ENCODE data around the gene SLC22A12. TPM values are rescaled to one million over a fixed set of nuclear protein-coding genes. Genes with fewer than 3 reads are reported as not detected.

Gene SLC22A12
- total and polyA plus RNA-seq, 2 donors (not counting 3 experiments of a cell fraction or from before 2014, with no cell fraction given) = not detected

- no peak overlapping the region for H2AFZ ChIP-seq (ENCODE audit: low read depth, low read length)
- intact Hi-C loops (cut with micrococcal nuclease) (no loop called here), dilution Hi-C loops (cut with MboI; ENCODE audit: extremely low pct_ligation_motif_present, low sequenced_read_pairs) (no loop called here)
- no peaks in the 10 kb centered on the region for H3K79me2 ChIP-seq (ENCODE audit: control insufficient read depth, insufficient read depth, low read length)
- H4K20me1 ChIP-seq (replicated peaks; ENCODE audit: control insufficient read depth, extremely low read depth, insufficient read depth, low read length) = no peaks in the 10 kb centered on the region
- TF ChIP-seq MYC (IDR thresholded peaks at IDR 0.05; ENCODE audit: low read depth, low read length) = no peak
- no peak for TF ChIP-seq POLR2A (IDR thresholded peaks at IDR 0.05; ENCODE audit: low read depth, low read length)
- no peak for TF ChIP-seq GATA2 (IDR thresholded peaks at IDR 0.05; ENCODE audit: insufficient read depth, insufficient read length, low read depth, low read length)
- no peak for TF ChIP-seq FOS (IDR thresholded peaks at IDR 0.05; ENCODE audit: borderline replicate concordance, insufficient read depth, low read length)
- no peak for TF ChIP-seq POLR2AphosphoS5 (IDR thresholded peaks at IDR 0.05; ENCODE audit: insufficient read depth, low read depth, low read length)
- TF ChIP-seq CTCF (IDR thresholded peaks at IDR 0.05; ENCODE audit: extremely low read depth in 1 of 2, insufficient read depth in 1 of 2, low read depth in 1 of 2, low read length in 2 of 2) = no peak
- TF ChIP-seq JUN (IDR thresholded peaks at IDR 0.05; ENCODE audit: borderline replicate concordance, insufficient read depth, insufficient read length, low read depth) = no peak
- no peak for TF ChIP-seq EZH2 (IDR thresholded peaks at IDR 0.05; ENCODE audit: borderline replicate concordance, low read depth, low read length, severe bottlenecking)
- TF ChIP-seq MAX (IDR thresholded peaks at IDR 0.05; ENCODE audit: insufficient read depth, insufficient read length) = no peak
- ChIA-PET POLR2A (no interaction called here), CTCF (interaction anchor here (0.8 to 1.6 kb wide), 3 partner anchors 96 to 144 kb away, joined by 3 to 5 read pairs (median 4); no protein-coding TSS in a partner anchor)
- no TSS peak for BruUV-seq (replicated peaks)
- peaks cover 10% of the 10 kb centered on the region for H3K4me1 ChIP-seq (ENCODE audit: control insufficient read depth, extremely low read depth, insufficient read depth, low read length)
- no peaks in the 10 kb centered on the region for H3K27me3 ChIP-seq (ENCODE audit: control insufficient read depth in 2 of 2, insufficient read depth in 2 of 2, low read length in 2 of 2)
- H3K9me1 ChIP-seq (replicated peaks; ENCODE audit: control insufficient read depth, extremely low read depth, insufficient read depth, low read length) = no peaks in the 10 kb centered on the region
- H3K36me3 ChIP-seq (ENCODE audit: control insufficient read depth in 2 of 2, extremely low read depth in 1 of 2, insufficient read depth in 2 of 2, low read length in 2 of 2) = no peaks in the 10 kb centered on the region
- H3K4me2 ChIP-seq (ENCODE audit: insufficient read depth, low read length) = no peak overlapping the region
- H3K9me3 ChIP-seq (replicated peaks; ENCODE audit: control insufficient read depth, insufficient read depth, low read length) = no peaks in the 10 kb centered on the region
- H3K9ac ChIP-seq (replicated peaks; ENCODE audit: extremely low read depth, insufficient read depth, low read length) = no peak overlapping the region
- DNase-seq (ENCODE audit: low read depth, low spot score) (no peak), FAIRE-seq (no peak)
- H3K4me3 ChIP-seq (replicated peaks in 1 of 3; ENCODE audit: insufficient read depth in 1 of 3, low read depth in 1 of 3, low read length in 3 of 3) = no peak overlapping the region
- no peak overlapping the region for H3K27ac ChIP-seq (ENCODE audit: insufficient read depth, low read depth, low read length)
Measured at GRCh38 chr11:64544616-64545296, 46.3 kb upstream of the SLC22A12 start.
